GM12801 (cell line): ENCODE results near the gene SKIDA1.

Source experiments
- TF ChIP-seq, protein P1 (sequence below): IDR thresholded peaks from one replicate; pipeline ENCODE4 v1.5.1; 2011; ENCODE audit warnings: control low read depth; ENCODE audit not compliant: insufficient read length; ENCODE audit errors: extremely low read depth

The SKIDA1 gene

DNA sequence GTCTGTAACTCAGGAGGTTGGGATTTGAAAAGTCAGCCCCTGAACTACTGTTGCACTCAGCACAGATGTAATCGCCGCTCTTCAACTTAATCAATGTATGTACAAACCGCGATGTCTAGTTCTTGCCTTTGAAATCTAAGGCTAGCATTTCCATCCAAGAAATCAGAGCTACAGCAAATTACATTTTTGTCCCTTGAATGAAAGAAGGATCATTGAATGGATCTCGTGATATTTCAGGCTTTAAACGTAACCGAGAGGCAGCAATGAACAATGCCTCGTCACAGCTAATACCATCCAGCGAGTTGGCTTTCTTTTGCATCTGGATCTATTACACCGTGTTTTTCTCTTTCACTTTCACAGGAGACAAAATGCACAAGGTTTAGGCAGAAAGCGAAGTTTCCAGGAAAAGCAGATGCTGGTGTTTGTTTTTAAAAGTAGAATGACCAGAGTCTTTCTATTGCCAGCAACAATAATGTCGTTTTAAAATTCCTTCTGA is 5.5 kb downstream of the SKIDA1 start:
- TF ChIP-seq, protein P1, sequence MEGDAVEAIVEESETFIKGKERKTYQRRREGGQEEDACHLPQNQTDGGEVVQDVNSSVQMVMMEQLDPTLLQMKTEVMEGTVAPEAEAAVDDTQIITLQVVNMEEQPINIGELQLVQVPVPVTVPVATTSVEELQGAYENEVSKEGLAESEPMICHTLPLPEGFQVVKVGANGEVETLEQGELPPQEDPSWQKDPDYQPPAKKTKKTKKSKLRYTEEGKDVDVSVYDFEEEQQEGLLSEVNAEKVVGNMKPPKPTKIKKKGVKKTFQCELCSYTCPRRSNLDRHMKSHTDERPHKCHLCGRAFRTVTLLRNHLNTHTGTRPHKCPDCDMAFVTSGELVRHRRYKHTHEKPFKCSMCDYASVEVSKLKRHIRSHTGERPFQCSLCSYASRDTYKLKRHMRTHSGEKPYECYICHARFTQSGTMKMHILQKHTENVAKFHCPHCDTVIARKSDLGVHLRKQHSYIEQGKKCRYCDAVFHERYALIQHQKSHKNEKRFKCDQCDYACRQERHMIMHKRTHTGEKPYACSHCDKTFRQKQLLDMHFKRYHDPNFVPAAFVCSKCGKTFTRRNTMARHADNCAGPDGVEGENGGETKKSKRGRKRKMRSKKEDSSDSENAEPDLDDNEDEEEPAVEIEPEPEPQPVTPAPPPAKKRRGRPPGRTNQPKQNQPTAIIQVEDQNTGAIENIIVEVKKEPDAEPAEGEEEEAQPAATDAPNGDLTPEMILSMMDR = no peak

DNA sequence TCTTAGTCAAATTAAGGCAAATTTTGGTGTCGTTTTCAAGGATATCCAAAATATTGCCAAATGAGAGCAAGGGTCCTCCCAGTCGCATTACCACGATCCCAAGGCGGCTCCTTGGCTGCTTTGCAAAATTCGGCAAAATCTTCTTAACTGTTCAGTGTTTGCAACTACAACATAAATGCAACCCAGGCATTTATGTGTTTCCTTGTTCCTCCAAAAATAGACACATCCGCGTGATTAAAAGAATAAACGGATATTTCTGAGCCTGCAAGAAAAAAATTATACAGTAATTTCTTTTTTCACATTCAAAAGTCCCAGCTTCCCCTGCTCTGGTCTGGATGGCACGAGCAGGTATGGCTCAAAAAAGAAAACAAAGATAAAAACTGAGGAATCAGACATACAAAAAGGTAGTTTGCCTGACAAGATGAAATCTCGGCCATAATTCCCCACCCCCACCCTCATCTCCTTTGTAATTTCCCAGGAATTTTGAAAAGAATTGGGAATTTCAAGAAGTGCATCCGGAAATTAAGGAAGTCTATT is 6.0 kb downstream of the SKIDA1 start:
- TF ChIP-seq, protein P1 = no peak

DNA sequence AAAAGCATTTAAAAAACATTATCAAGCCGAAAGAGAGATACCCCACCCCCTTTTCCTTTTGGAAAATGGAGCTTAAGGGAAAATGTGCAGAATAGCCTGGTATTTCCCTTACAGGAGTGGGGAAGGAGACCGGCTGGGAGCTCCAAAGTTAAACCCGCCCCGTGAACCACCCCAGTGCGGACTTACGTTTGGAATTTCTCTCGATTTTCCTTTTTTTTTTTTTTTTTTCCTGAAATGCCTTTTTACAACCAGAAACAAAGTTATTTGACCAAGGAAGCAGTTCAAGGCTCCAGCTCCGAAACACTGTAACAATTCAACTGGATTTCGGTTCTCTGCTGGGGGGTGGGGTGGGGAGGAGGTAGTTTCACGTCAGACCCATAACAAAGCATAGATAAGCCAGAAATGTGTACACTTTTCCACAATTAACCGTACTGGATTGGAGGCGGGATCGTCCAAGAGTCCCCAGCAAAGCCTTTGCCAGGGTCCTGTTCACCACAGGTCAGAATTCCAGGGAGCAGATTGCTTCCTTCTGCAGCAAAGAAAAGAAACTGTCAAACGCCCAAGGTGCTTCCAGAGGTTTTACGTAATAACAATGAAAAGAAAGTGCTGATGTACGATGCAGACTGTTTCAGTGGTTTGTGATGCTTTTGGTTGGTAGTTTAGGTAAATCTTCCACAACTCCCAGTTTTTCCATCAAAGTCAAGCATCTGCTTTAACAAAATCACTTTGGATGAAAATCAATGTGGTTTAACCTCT is 6.7 kb downstream of the SKIDA1 start:
- TF ChIP-seq, protein P1 = no peak

DNA sequence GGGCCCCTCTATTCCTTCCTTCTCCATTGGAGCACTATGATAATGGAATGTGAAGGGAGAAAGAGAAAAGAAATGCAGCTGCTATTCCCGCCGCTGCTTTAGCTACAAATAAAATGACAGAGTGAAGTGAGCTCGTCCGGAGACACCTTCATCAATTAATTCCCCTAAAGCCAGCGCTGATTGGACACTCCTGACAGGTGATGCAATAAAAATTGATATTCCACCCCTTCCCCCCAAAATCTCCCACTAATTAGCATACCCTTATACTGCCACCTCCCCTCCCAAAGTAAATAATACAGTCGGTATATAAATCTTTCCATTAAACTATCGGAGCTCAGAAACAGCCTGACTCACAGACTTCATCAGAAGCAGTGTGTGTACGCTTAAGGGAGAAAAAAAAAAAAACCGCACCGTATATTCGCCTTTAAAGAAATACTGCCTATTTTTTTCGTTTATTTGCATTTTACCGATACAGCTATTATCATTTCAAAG is 7.3 kb downstream of the SKIDA1 start:
- TF ChIP-seq, protein P1 = no peak

DNA sequence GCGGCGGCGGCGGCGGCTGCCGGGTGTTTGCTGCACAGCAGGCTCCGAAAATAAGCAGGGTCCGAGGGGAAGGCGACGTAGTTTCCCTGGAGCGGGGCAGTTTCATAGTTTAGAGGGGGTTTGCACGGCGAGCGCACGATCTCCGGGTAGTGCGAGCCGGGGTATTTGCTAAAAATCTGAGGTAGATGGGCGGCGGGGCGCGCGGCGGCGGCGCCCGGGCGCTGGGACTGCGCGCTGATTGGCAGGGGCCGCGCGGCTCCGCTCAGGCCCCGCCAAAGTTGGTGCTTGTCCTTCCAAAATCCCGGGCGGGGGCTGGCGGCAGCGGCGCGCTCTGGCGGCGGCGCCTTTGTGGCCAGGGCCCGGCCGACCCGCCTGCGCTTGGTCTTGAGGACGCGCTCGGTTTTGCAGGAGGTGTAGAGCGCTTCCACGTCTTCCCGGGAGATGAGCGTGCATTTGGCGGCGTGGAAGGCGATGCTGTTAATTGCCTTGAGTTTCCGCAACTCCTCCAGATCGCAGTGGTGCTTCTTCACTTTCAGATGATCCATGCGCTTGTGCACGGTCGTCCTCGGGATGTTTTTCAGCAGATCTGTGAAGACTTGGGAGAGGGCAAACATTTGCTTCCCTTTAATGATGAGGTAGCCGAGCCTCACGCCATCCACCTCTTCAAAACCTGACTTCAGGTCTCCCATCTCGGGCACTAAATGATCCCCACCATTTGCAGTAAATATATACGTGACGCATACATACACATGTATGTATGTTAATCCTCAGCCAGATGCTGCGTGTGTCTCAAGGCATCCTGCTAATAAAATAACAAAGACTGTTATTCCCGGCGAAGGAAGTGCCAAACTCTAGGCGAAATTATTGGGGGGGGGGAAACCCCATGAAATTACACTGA is 8.1 kb downstream of the SKIDA1 start:
- TF ChIP-seq, protein P1 = no peak

DNA sequence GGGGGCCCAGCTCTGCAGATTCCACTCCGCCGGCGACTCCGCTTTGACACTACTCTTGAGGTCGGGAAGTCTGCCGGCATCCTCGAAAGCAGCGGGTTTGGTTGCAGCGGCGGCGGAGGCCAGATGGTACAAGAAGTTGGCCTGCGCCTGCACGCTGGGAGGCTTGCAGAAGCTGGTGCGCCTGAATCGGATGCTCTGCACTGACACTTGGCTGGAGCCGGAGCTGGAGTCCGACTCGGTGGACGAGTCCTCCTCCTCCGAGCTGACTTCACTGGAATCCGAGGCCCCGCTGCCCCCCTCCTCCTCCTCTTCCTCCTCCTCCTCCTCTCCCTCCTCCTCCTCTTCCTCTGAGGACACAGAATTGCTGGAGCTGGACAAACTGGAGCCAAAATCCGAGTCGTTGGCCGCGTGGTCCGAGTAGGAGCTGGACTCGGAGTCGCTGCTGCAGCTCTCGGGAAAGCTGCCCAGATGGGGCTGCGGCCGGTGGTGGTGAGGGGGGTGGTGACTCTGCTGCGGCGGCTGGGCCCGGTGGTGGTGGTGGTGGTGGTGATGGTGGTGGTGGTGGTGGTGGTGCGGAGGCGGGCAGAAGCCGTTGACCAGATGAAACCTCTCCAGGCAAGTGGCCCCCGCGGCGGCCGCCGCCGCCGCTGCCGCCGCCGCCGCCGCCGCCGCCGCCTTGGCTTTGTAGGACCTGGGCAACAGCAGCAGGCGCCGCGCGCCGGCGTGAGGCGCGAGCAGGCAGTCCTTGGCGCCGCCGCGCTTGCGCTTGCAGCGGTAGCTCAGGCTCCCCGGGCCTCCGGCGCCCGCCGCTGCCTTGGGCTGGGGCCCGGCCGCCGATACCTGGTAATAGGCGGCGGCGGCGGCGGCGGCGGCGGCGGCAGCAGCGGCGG is 9.0 kb downstream of the SKIDA1 start:
- TF ChIP-seq, protein P1 = no peak
